Astrocyte of the spinal cord (primary cell): ENCODE measurements around the gene SRPK1.

Source experiments
- DNase-seq: peaks from one replicate; pipeline ENCODE4 v3.0.0; 2011; ENCODE audit warnings: low read depth, low spot score
- H3K4me3 ChIP-seq: 2 replicates; pipeline ENCODE4 v1.5.1; 2011; ENCODE audit warnings: low read depth, mild to moderate bottlenecking, low read length, moderate library complexity
- in situ Hi-C: cut with HindIII; loops from 2 replicates; pipeline ENCODE4 v1.10.0; 2017; ENCODE audit warnings: low sequenced_read_pairs
- TF ChIP-seq, protein P1 (sequence below): IDR thresholded peaks from 2 replicates; pipeline ENCODE4 v1.5.1; 2012; ENCODE audit warnings: low read depth, mild to moderate bottlenecking, low read length, inconsistent platforms

The SRPK1 gene

GRCh38 chr6:35903679-35904078, 17.2 kb downstream of the SRPK1 start:
- H3K4me3 ChIP-seq: no peak overlapping the region
- in situ Hi-C loops: no loop called here
- DNase-seq: no peak
- TF ChIP-seq, protein P1, sequence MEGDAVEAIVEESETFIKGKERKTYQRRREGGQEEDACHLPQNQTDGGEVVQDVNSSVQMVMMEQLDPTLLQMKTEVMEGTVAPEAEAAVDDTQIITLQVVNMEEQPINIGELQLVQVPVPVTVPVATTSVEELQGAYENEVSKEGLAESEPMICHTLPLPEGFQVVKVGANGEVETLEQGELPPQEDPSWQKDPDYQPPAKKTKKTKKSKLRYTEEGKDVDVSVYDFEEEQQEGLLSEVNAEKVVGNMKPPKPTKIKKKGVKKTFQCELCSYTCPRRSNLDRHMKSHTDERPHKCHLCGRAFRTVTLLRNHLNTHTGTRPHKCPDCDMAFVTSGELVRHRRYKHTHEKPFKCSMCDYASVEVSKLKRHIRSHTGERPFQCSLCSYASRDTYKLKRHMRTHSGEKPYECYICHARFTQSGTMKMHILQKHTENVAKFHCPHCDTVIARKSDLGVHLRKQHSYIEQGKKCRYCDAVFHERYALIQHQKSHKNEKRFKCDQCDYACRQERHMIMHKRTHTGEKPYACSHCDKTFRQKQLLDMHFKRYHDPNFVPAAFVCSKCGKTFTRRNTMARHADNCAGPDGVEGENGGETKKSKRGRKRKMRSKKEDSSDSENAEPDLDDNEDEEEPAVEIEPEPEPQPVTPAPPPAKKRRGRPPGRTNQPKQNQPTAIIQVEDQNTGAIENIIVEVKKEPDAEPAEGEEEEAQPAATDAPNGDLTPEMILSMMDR: no peak

- in situ Hi-C loops: no loop called here
These were observed 20.4 kb downstream of the SRPK1 start for GRCh38 chr6:35900448-35900847.

DNA sequence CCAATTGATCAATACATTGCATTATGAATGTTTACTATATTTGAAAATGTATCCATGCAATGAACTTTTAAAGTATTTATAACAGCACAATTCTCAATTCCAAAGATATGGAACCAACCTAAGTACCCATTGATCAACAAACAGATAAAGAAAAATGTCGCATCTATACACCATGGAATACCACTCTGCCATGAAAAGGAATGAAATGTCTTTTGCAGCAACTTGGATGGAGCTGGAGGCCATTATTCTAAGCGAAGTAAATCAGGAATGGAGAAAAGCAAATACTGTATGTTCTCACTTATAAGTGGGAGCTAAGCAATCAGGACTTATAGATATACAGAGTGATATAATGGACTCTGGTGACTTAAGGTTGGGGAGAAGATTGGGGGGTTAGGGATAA, 22.9 kb downstream of the SRPK1 start:
- in situ Hi-C loops: no loop called here
- H3K4me3 ChIP-seq: no peak overlapping the region
- no peak for DNase-seq
- TF ChIP-seq, protein P1: no peak

More at GRCh38 chr6:35900448-35900847, 20.4 kb downstream of the SRPK1 start:
- TF ChIP-seq, protein P1: no peak
- H3K4me3 ChIP-seq: no peak overlapping the region
- no peak for DNase-seq

- TF ChIP-seq, protein P1: no peak
- DNase-seq: no peak
- in situ Hi-C loops: no loop called here
- no peak overlapping the region for H3K4me3 ChIP-seq
These were observed 23.4 kb downstream of the SRPK1 start for GRCh38 chr6:35897486-35897885.

DNA sequence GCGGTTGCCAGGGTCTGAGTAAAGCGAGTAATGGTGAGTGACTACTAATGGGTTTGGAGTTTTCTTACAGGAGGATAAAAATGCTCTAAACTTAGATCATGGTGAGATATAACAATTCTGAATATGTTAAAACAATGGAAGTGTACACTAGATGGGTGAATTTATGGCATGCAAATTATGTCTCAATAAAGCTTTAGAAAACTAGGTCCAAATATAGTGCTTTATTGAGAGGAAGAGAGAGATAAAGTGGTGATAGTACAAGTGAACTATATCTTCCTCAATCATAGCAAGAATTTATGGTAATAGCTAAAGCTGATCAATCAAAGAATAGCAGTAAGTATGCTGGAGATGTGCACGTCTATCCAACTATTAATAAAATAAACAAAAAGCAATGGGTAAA, 23.9 kb downstream of the SRPK1 start:
- no peak for DNase-seq
- in situ Hi-C loops: no loop called here

GRCh38 chr6:35896228-35896627, 24.7 kb downstream of the SRPK1 start:
- no peak overlapping the region for H3K4me3 ChIP-seq
- no peak for DNase-seq
- in situ Hi-C loops: no loop called here
- TF ChIP-seq, protein P1: no peak

More for the DNA sequence above, 23.9 kb downstream of the SRPK1 start:
- TF ChIP-seq, protein P1: no peak
- no peak overlapping the region for H3K4me3 ChIP-seq

- TF ChIP-seq, protein P1: no peak
- no peak overlapping the region for H3K4me3 ChIP-seq
- DNase-seq: no peak
- in situ Hi-C loops: no loop called here
These were observed 25.3 kb downstream of the SRPK1 start for GRCh38 chr6:35895560-35895959.
